Mucosa of stomach (tissue), 1 donor: ENCODE data around the gene FAU.

Experiments used
- H3K27me3 ChIP-seq: one replicate; pipeline ENCODE4 v1.7.0; 2013; ENCODE audit warnings: mild to moderate bottlenecking, low read length; ENCODE audit not compliant: control insufficient read depth, insufficient read depth
- H3K36me3 ChIP-seq: one replicate; pipeline ENCODE4 v1.7.0; 2013; ENCODE audit warnings: low read length; ENCODE audit not compliant: control insufficient read depth, insufficient read depth
- H3K4me1 ChIP-seq: one replicate; pipeline ENCODE4 v1.7.0; 2013; ENCODE audit warnings: mild to moderate bottlenecking, low read length; ENCODE audit not compliant: control insufficient read depth, insufficient read depth
- H3K4me3 ChIP-seq: one replicate; pipeline ENCODE4 v1.7.0; 2013; ENCODE audit warnings: low read length
- H3K9ac ChIP-seq: one replicate; pipeline ENCODE4 v1.7.0; 2013; ENCODE audit warnings: mild to moderate bottlenecking, low read length, moderate library complexity
- H3K9me3 ChIP-seq: one replicate; pipeline ENCODE4 v1.7.0; 2013; ENCODE audit warnings: mild to moderate bottlenecking, low read length, moderate library complexity; ENCODE audit not compliant: control insufficient read depth
- donor health status: Pancreatic carcinoma.

Gene FAU

GRCh38 chr11:65071907-65072630 is 49.9 kb downstream of the FAU start:
- H3K27me3 ChIP-seq: no peaks in the 10 kb centered on the region
- H3K9ac ChIP-seq: no peak overlapping the region
- H3K9me3 ChIP-seq: no peaks in the 10 kb centered on the region
- no peak overlapping the region for H3K4me3 ChIP-seq
- no peaks in the 10 kb centered on the region for H3K4me1 ChIP-seq
- H3K36me3 ChIP-seq: no peaks in the 10 kb centered on the region
